HFF-Myc (cell line): ENCODE results near the gene MAGEB4.

Experiments
- DNase-seq: peaks from one replicate; pipeline ENCODE4 v3.0.0-alpha.2; 2011; ENCODE audit warnings: low read depth; ENCODE audit errors: extremely low read depth
- H3K4me3 ChIP-seq: replicated peaks from 2 replicates; pipeline ENCODE4 v1.5.1; 2011; ENCODE audit warnings: low read depth, mild to moderate bottlenecking, control low read depth, low read length
- CTCF ChIP-seq: IDR thresholded peaks from 2 replicates; pipeline ENCODE4 v1.5.1; 2012; ENCODE audit warnings: mild to moderate bottlenecking, low read depth, low read length, control low read depth; ENCODE audit errors: missing control alignments

The MAGEB4 gene

DNA sequence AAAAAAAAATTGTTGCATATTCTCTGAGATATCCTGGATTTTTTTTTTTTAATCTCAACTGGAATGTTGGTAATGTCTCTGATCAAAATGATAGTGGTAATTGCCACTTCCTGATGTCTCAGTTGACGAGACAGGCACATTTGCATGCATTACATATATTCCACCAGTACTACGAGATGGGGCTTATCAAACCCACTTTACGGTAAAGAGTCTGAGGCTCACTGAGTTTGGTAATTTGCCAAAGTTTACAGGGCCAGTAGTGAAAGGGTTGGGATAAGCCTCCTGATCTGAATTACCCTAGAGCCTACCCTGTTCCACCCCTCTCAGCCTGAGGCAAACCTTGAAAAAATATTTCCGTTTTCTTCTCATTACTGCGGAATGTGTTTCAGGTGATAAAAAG is 21.1 kb upstream of the MAGEB4 start:
- TF ChIP-seq CTCF, result no peak
- DNase-seq, result no peak
- H3K4me3 ChIP-seq, result no peak overlapping the region

- no peak overlapping the region for H3K4me3 ChIP-seq
- TF ChIP-seq CTCF, result no peak
- no peak for DNase-seq
Measured at GRCh38 chrX:30224536-30224935, 17.3 kb upstream of the MAGEB4 start.

DNA sequence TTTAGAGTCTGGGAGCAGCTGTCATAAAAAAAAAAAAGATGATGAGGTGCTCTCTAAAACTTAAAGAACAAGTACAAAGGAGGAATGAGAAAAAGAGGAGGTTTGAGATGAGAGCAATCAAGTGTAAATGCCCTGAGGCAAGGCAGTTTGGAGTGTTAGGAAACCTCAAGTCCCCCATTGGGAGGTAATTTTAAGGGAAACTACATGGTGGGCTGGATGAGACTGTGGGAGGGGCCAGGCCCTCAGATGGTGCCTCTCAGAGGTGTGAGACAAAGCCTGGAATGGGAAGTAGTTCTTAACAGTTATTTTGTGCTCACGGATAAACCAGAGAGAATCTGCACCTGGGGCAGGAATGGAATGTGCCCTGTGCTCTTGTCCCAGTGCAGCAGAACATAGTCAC is 13.3 kb upstream of the MAGEB4 start:
- no peak for DNase-seq
- H3K4me3 ChIP-seq, result no peak overlapping the region
- no peak for TF ChIP-seq CTCF

GRCh38 chrX:30230395-30230794 is 11.4 kb upstream of the MAGEB4 start, which contains the start of gene MAGEB3:
TSS of gene MAGEB3 (plus strand) at chrX:30230657. CDS start at chrX:30235925, 5,268 bp downstream.
- TF ChIP-seq CTCF, result no peak
- no peak within 1 kb of the TSS for H3K4me3 ChIP-seq
- no peak for DNase-seq

GRCh38 chrX:30246769-30247489 is 5.1 kb downstream of the MAGEB4 start, which contains the start of gene MAGEB1:
TSS of gene MAGEB1 (plus strand) at chrX:30247146. CDS start at chrX:30250494, 3,348 bp downstream.
- H3K4me3 ChIP-seq, result no peak within 1 kb of the TSS
- no peak for DNase-seq
- TF ChIP-seq CTCF, result no peak

DNA sequence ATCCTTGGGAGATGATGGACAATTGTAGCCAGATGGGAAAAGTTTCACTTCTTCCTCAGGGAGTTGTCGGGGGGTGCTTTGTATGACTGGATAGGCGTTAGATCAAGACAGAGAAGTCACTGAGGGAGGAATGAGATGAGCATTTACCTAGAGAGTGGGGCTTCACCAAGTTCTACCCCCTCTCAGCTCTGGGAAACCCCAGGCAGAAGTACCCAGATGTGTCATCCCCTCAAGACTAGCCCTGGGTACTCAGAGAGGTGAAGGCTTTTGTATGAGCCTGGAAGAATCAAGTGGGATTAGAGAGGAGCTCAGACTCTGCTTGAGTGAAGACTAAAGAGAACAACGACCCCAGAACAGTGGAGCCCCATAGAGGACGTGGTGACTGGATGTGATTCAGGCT is 7.1 kb downstream of the MAGEB4 start:
- DNase-seq, result no peak
- TF ChIP-seq CTCF, result no peak
- no peak overlapping the region for H3K4me3 ChIP-seq

GRCh38 chrX:30253257-30253656 is 11.5 kb downstream of the MAGEB4 start:
- DNase-seq, result no peak

More at GRCh38 chrX:30253257-30253656, 11.5 kb downstream of the MAGEB4 start:
- no peak for TF ChIP-seq CTCF
- H3K4me3 ChIP-seq, result no peak overlapping the region
